Endothelial cell of umbilical vein (primary cell): Measurements from ENCODE around the gene C5AR2. TPM values are rescaled to one million over a fixed set of nuclear protein-coding genes. Genes with fewer than 3 reads are reported as not detected.

Source experiments
- BruUV-seq: library from RNA; stranded (reverse); fragments of 400-500 nt; replicated peaks from 2 replicates; lab custom pipeline; 2021; lab: Mats Ljungman, UMichigan
- CTCF ChIA-PET: fragments of 300-600, 350-600 bp; sonication (Branson Sonifier 250); formaldehyde crosslinking; loops from one replicate; lab custom pipeline; 2021; ENCODE audit warnings: antibody characterized with exemption, inconsistent platforms; lab: Charles Lee
- POLR2A ChIA-PET: fragments of 300-600, 350-600 bp; sonication (Branson Sonifier 250); formaldehyde crosslinking; loops from one replicate; lab custom pipeline; 2021; ENCODE audit warnings: antibody characterized with exemption, inconsistent platforms; lab: Charles Lee
- DNase-seq: peaks from one replicate; pipeline ENCODE4 v3.0.0-alpha.2; 2011; ENCODE audit warnings: low read depth, low spot score
- FAIRE-seq: peaks from 2 replicates; lab custom pipeline; 2011; peaks lifted over from hg19 to GRCh38; lab: Jason Lieb, UNC
- H2AFZ ChIP-seq: 2 replicates; pipeline ENCODE4 v1.6.0; 2012; ENCODE audit warnings: low read depth, low read length, control low read depth, inconsistent platforms
- H3K27ac ChIP-seq: 2 replicates; pipeline ENCODE4 v1.5.1; 2011; ENCODE audit warnings: low read depth, mild to moderate bottlenecking, control low read depth, low read length, moderate library complexity; ENCODE audit not compliant: insufficient read depth
- H3K27me3 ChIP-seq, 2 experiments: 2 replicates each; pipeline versions ENCODE4 v1.6.0 to v1.6.1; 2011; ENCODE audit warnings: low read length in 2 of 2, mixed read lengths in 1 of 2; ENCODE audit not compliant: control insufficient read depth in 2 of 2, insufficient read depth in 2 of 2
- H3K36me3 ChIP-seq, 2 experiments: 2 replicates in 1 of 2; 3 replicates in 1 of 2; pipeline ENCODE4 v1.5.1; 2011; ENCODE audit warnings: low read length in 2 of 2, mild to moderate bottlenecking in 1 of 2, moderate library complexity in 1 of 2; ENCODE audit not compliant: control insufficient read depth in 2 of 2, insufficient read depth in 2 of 2; ENCODE audit errors: extremely low read depth in 1 of 2
- H3K4me1 ChIP-seq: 3 replicates; pipeline ENCODE4 v1.5.1; 2011; ENCODE audit warnings: mild to moderate bottlenecking, low read length; ENCODE audit not compliant: control insufficient read depth, insufficient read depth; ENCODE audit errors: extremely low read depth
- H3K4me2 ChIP-seq: 2 replicates; pipeline ENCODE4 v1.6.1; 2011; ENCODE audit warnings: low read length, control low read depth, mixed read lengths; ENCODE audit not compliant: insufficient read depth
- H3K4me3 ChIP-seq, 3 experiments: fragments of 200-600 bp in 1 of 3; sonication (generic), shearing (Covaris generic) in 1 of 3; replicated peaks in 1 of 3; 2 replicates each; pipeline ENCODE4 v1.5.1; 2011 to 2016; ENCODE audit warnings: control low read depth in 3 of 3, low read length in 3 of 3, mild to moderate bottlenecking in 2 of 3, inconsistent platforms in 1 of 3, low read depth in 1 of 3, moderate library complexity in 1 of 3; ENCODE audit not compliant: insufficient read depth in 1 of 3
- H3K79me2 ChIP-seq: 2 replicates; pipeline ENCODE4 v1.6.0; 2012; ENCODE audit warnings: low read length, inconsistent platforms; ENCODE audit not compliant: control insufficient read depth, insufficient read depth
- H3K9ac ChIP-seq: replicated peaks from 2 replicates; pipeline ENCODE3; 2011; ENCODE audit warnings: low read length, control low read depth; ENCODE audit not compliant: insufficient read depth; ENCODE audit errors: extremely low read depth
- H3K9me1 ChIP-seq: replicated peaks from 3 replicates; pipeline ENCODE4 v1.6.0; 2011; ENCODE audit warnings: mild to moderate bottlenecking, low read length; ENCODE audit not compliant: control insufficient read depth, insufficient read depth; ENCODE audit errors: extremely low read depth
- H3K9me3 ChIP-seq: replicated peaks from 2 replicates; pipeline ENCODE4 v1.5.1; 2012; ENCODE audit warnings: low read length, inconsistent platforms; ENCODE audit not compliant: control insufficient read depth, insufficient read depth
- H4K20me1 ChIP-seq: replicated peaks from 2 replicates; pipeline ENCODE3; 2011; ENCODE audit warnings: mild to moderate bottlenecking, low read length; ENCODE audit not compliant: control insufficient read depth, insufficient read depth; ENCODE audit errors: extremely low read depth
- EZH2 ChIP-seq: IDR thresholded peaks from 2 replicates; pipeline ENCODE4 v1.6.1; 2012; ENCODE audit warnings: borderline replicate concordance, low read depth, mild to moderate bottlenecking, moderate library complexity, low read length, inconsistent platforms; ENCODE audit not compliant: severe bottlenecking
- FOS ChIP-seq: IDR thresholded peaks from 2 replicates; pipeline ENCODE4 v1.6.1; 2011; ENCODE audit warnings: mild to moderate bottlenecking, low read length, moderate library complexity, borderline replicate concordance; ENCODE audit not compliant: insufficient read depth
- GATA2 ChIP-seq: IDR thresholded peaks from 2 replicates; pipeline ENCODE4 v1.7.0; 2011; ENCODE audit warnings: low read depth, mild to moderate bottlenecking, moderate library complexity, mixed read lengths, low read length; ENCODE audit not compliant: insufficient read length, insufficient read depth
- JUN ChIP-seq: IDR thresholded peaks from 2 replicates; pipeline ENCODE4 v1.6.1; 2011; ENCODE audit warnings: borderline replicate concordance, low read depth; ENCODE audit not compliant: insufficient read length, insufficient read depth
- MYC ChIP-seq: IDR thresholded peaks from one replicate; pipeline ENCODE4 v1.6.1; 2011; ENCODE audit warnings: mild to moderate bottlenecking, low read depth, low read length
- POLR2A ChIP-seq: IDR thresholded peaks from 2 replicates; pipeline ENCODE4 v1.6.1; 2012; ENCODE audit warnings: low read depth, mild to moderate bottlenecking, control low read depth, low read length
- POLR2AphosphoS5 ChIP-seq: IDR thresholded peaks from 2 replicates; pipeline ENCODE4 v1.6.1; 2012; ENCODE audit warnings: low read depth, mild to moderate bottlenecking, control low read depth, low read length, moderate library complexity; ENCODE audit not compliant: insufficient read depth
- dilution Hi-C: fragments of 300-500 bp; cut with MboI; formaldehyde crosslinking; loops from one replicate; pipeline ENCODE4 v1.15.0; 2019; ENCODE audit warnings: low sequenced_read_pairs; ENCODE audit not compliant: extremely low pct_ligation_motif_present
- intact Hi-C: fragments of 100-400 bp; cut with micrococcal nuclease; formaldehyde crosslinking; loops from one replicate; pipeline ENCODE4 v1.10.0; 2022
- polyA plus RNA-seq, 4 experiments: library from polyadenylated mRNA; depleted of rRNA in 3 of 4; stranded (reverse) in 3 of 4; unstranded in 1 of 4; fragments of >200 nt; gene quantifications; 2 replicates each; pipeline versions ENCODE4 v1.2.1 to v1.2.3, GENCODE V29; 2011 to 2012; ENCODE audit warnings: missing spikeins in 1 of 4
- total RNA-seq: library from RNA; stranded (reverse); gene quantifications from 2 replicates; pipeline ENCODE4 v1.2.3, GENCODE V29; 2021
- TF ChIP-seq, protein P1 (sequence below), 2 donors: IDR thresholded peaks; 1 replicate in 1 of 2; 2 replicates in 1 of 2; pipeline ENCODE4 v1.5.1; 2011; ENCODE audit warnings: low read length in 2 of 2, mild to moderate bottlenecking in 2 of 2, moderate library complexity in 2 of 2, control low read depth in 1 of 2, inconsistent platforms in 1 of 2, low read depth in 1 of 2; ENCODE audit not compliant: insufficient read depth in 1 of 2; ENCODE audit errors: extremely low read depth in 1 of 2
- TF ChIP-seq, protein P2 (sequence below): IDR thresholded peaks from 2 replicates; pipeline ENCODE4 v1.6.1; 2011; ENCODE audit not compliant: insufficient read depth, insufficient read length

C5AR2 gene
- total and polyA plus RNA-seq, 2 donors (not counting 3 experiments of a cell fraction or from before 2014, with no cell fraction given), result not detected

GRCh38 chr19:47378246-47378645 is 46.3 kb downstream of the C5AR2 start:
- dilution Hi-C loops, result no loop called here
- Histone ChIP-seq H3K9me3 (no peaks in the 10 kb centered on the region), H4K20me1 (no peaks in the 10 kb centered on the region), H3K27ac (no peak overlapping the region), H3K9me1 (no peaks in the 10 kb centered on the region), H3K9ac (no peak overlapping the region), H3K4me1 (no peaks in the 10 kb centered on the region), H3K27me3 (no peaks in the 10 kb centered on the region), H3K36me3 (peaks cover 9 to 73% of the 10 kb centered on the region in 2 experiments), H2AFZ (no peak overlapping the region), H3K79me2 (no peaks in the 10 kb centered on the region), H3K4me2 (no peak overlapping the region), H3K4me3 (no peak overlapping the region)
- TF ChIP-seq MYC (no peak), GATA2 (no peak), POLR2A (no peak), FOS (no peak), EZH2 (no peak), JUN (no peak), POLR2AphosphoS5 (no peak)
- TF ChIP-seq, protein P1, sequence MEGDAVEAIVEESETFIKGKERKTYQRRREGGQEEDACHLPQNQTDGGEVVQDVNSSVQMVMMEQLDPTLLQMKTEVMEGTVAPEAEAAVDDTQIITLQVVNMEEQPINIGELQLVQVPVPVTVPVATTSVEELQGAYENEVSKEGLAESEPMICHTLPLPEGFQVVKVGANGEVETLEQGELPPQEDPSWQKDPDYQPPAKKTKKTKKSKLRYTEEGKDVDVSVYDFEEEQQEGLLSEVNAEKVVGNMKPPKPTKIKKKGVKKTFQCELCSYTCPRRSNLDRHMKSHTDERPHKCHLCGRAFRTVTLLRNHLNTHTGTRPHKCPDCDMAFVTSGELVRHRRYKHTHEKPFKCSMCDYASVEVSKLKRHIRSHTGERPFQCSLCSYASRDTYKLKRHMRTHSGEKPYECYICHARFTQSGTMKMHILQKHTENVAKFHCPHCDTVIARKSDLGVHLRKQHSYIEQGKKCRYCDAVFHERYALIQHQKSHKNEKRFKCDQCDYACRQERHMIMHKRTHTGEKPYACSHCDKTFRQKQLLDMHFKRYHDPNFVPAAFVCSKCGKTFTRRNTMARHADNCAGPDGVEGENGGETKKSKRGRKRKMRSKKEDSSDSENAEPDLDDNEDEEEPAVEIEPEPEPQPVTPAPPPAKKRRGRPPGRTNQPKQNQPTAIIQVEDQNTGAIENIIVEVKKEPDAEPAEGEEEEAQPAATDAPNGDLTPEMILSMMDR (IDR thresholded peaks at IDR 0.05; ENCODE audit: extremely low read depth in 1 of 2, insufficient read depth in 1 of 2, low read depth in 1 of 2, low read length in 2 of 2), result no peak
- TF ChIP-seq, protein P2, sequence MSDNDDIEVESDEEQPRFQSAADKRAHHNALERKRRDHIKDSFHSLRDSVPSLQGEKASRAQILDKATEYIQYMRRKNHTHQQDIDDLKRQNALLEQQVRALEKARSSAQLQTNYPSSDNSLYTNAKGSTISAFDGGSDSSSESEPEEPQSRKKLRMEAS, result no peak
- DNase-seq (no peak), FAIRE-seq (no peak)
- no TSS peak for BruUV-seq
- ChIA-PET CTCF (interaction anchor here (0.6 to 1.5 kb wide), 3 partner anchors 13 to 29 kb away, joined by 3 to 7 read pairs (median 5); partner anchors contain the start of gene DHX34), POLR2A (no interaction called here)
- intact Hi-C loops, result no loop called here
